IMR-90 (cell line): ENCODE data around the gene HLX. TPM values are rescaled to one million over a fixed set of nuclear protein-coding genes. Genes with fewer than 3 reads are reported as not detected.

Source experiments
- ATAC-seq: fragments of 200-7000 bp; cut with Tn5 transposase; 2 replicates; pipeline ENCODE4 v1.9.1; 2020; ENCODE audit warnings: low read depth, mild to moderate bottlenecking, moderate library complexity
- BruUV-seq: library from RNA; stranded (reverse); fragments of 400-500 nt; replicated peaks from 2 replicates; lab custom pipeline; 2021; lab: Mats Ljungman, UMichigan
- CTCF ChIA-PET: fragments of 300-600 bp; formaldehyde crosslinking; extraction: SDS; loops from one replicate; lab custom pipeline; 2021; ENCODE audit warnings: antibody characterized with exemption; lab: Yijun Ruan, JAX
- POLR2A ChIA-PET: fragments of 300-600 bp; sonication (Branson Sonifier 250); formaldehyde crosslinking; loops from one replicate; lab custom pipeline; 2022; ENCODE audit warnings: antibody characterized with exemption; ENCODE audit not compliant: unreplicated experiment; lab: Charles Lee
- DNase-seq: peaks from one replicate; pipeline ENCODE4 v3.0.0; 2013
- H2AFZ ChIP-seq: replicated peaks from 2 replicates; pipeline ENCODE3; 2013; ENCODE audit warnings: low read length, mild to moderate bottlenecking; ENCODE audit not compliant: poor library complexity
- H2AK5ac ChIP-seq: 2 replicates; pipeline ENCODE4 v1.6.1; 2013; ENCODE audit warnings: low read depth, low read length, inconsistent platforms
- H2AK9ac ChIP-seq: replicated peaks from 2 replicates; pipeline ENCODE3; 2013; ENCODE audit warnings: mild to moderate bottlenecking, low read depth, low read length, moderate library complexity; ENCODE audit not compliant: poor library complexity
- H2BK120ac ChIP-seq: 2 replicates; pipeline ENCODE4 v1.6.1; 2013; ENCODE audit warnings: low read depth, low read length, inconsistent platforms
- H2BK15ac ChIP-seq: 3 replicates; pipeline ENCODE4 v1.6.1; 2013; ENCODE audit warnings: low read depth, low read length, inconsistent platforms
- H2BK20ac ChIP-seq: 2 replicates; pipeline ENCODE4 v1.6.1; 2013; ENCODE audit warnings: low read depth, mild to moderate bottlenecking, inconsistent platforms, low read length, moderate library complexity
- H2BK5ac ChIP-seq: 2 replicates; pipeline ENCODE4 v1.6.1; 2013; ENCODE audit warnings: mild to moderate bottlenecking, low read depth, low read length, inconsistent platforms; ENCODE audit not compliant: poor library complexity, severe bottlenecking
- H3K14ac ChIP-seq: replicated peaks from 2 replicates; pipeline ENCODE4 v1.6.1; 2013; ENCODE audit warnings: low read depth, low read length, inconsistent platforms
- H3K18ac ChIP-seq: 2 replicates; pipeline ENCODE4 v1.6.1; 2013; ENCODE audit warnings: low read depth, low read length, control low read depth
- H3K23ac ChIP-seq: 2 replicates; pipeline ENCODE4 v1.6.1; 2013; ENCODE audit warnings: low read depth, low read length, inconsistent platforms
- H3K27ac ChIP-seq: 2 replicates; pipeline ENCODE4 v1.5.1; 2013; ENCODE audit warnings: mild to moderate bottlenecking, control low read depth, low read length; ENCODE audit not compliant: insufficient read depth
- H3K27me3 ChIP-seq: 2 replicates; pipeline ENCODE4 v1.6.1; 2013; ENCODE audit warnings: low read length; ENCODE audit not compliant: control insufficient read depth, insufficient read depth
- H3K36me3 ChIP-seq: 2 replicates; pipeline ENCODE4 v1.6.1; 2013; ENCODE audit warnings: low read length, mixed read lengths; ENCODE audit not compliant: control insufficient read depth, insufficient read depth
- H3K4ac ChIP-seq: 2 replicates; pipeline ENCODE4 v1.6.1; 2013; ENCODE audit warnings: low read depth, low read length, inconsistent platforms
- H3K4me1 ChIP-seq: 2 replicates; pipeline ENCODE4 v1.6.1; 2013; ENCODE audit warnings: low read length, mixed read lengths; ENCODE audit not compliant: control insufficient read depth, insufficient read depth
- H3K4me2 ChIP-seq: 2 replicates; pipeline ENCODE4 v1.6.1; 2013; ENCODE audit warnings: low read depth, mild to moderate bottlenecking, control low read depth, low read length, moderate library complexity
- H3K4me3 ChIP-seq: 2 replicates; pipeline ENCODE4 v1.5.1; 2013; ENCODE audit warnings: low read depth, mild to moderate bottlenecking, control low read depth, low read length, moderate library complexity; ENCODE audit not compliant: insufficient read depth
- H3K56ac ChIP-seq: 2 replicates; pipeline ENCODE4 v1.6.1; 2013; ENCODE audit warnings: low read length, inconsistent platforms; ENCODE audit not compliant: insufficient read depth; ENCODE audit errors: extremely low read depth
- H3K79me1 ChIP-seq, 2 experiments: 2 replicates each; pipeline ENCODE4 v1.6.1; 2013; ENCODE audit warnings: low read length in 2 of 2, inconsistent platforms in 1 of 2, low read depth in 1 of 2
- H3K9ac ChIP-seq: 2 replicates; pipeline ENCODE4 v1.6.1; 2013; ENCODE audit warnings: low read depth, low read length, control low read depth
- H3K9me1 ChIP-seq: 2 replicates; pipeline ENCODE4 v1.6.1; 2013; ENCODE audit warnings: low read length, inconsistent platforms; ENCODE audit not compliant: insufficient read depth
- H3K9me3 ChIP-seq: 2 replicates; pipeline ENCODE4 v1.6.1; 2013; ENCODE audit warnings: low read length; ENCODE audit not compliant: control insufficient read depth, insufficient read depth
- H4K20me1 ChIP-seq: 2 replicates; pipeline ENCODE4 v1.6.1; 2013; ENCODE audit warnings: low read length, inconsistent platforms; ENCODE audit not compliant: insufficient read depth
- H4K5ac ChIP-seq: 2 replicates; pipeline ENCODE4 v1.6.1; 2013; ENCODE audit warnings: mild to moderate bottlenecking, low read depth, low read length, control low read depth
- H4K8ac ChIP-seq, 2 experiments: 2 replicates each; pipeline ENCODE4 v1.6.1; 2013; ENCODE audit warnings: low read depth in 2 of 2, low read length in 2 of 2, control low read depth in 1 of 2, inconsistent platforms in 1 of 2
- H4K91ac ChIP-seq: 2 replicates; pipeline ENCODE4 v1.6.1; 2013; ENCODE audit warnings: low read depth, low read length, inconsistent platforms; ENCODE audit not compliant: insufficient read depth
- BHLHE40 ChIP-seq: fragments of 150-350 bp; IDR thresholded peaks from 2 replicates; pipeline ENCODE4 v1.6.1; 2016; ENCODE audit warnings: mild to moderate bottlenecking, low read depth, low read length
- CEBPB ChIP-seq: IDR thresholded peaks from 2 replicates; pipeline ENCODE4 v1.6.1; 2012; ENCODE audit warnings: low read depth, low read length, improper control_type of control experiment
- CHD1 ChIP-seq: IDR thresholded peaks from 2 replicates; pipeline ENCODE4 v1.6.1; 2012; ENCODE audit warnings: low read depth, low read length, improper control_type of control experiment
- FOS ChIP-seq: fragments of 150-350 bp; IDR thresholded peaks from 2 replicates; pipeline ENCODE4 v1.6.1; 2016; ENCODE audit warnings: low read depth, low read length
- MAFK ChIP-seq: IDR thresholded peaks from 2 replicates; pipeline ENCODE4 v1.6.1; 2012; ENCODE audit warnings: low read depth, low read length, improper control_type of control experiment
- MAZ ChIP-seq: IDR thresholded peaks from 2 replicates; pipeline ENCODE4 v1.6.1; 2012; ENCODE audit warnings: low read depth, mild to moderate bottlenecking, low read length, improper control_type of control experiment, moderate library complexity, borderline replicate concordance
- MXI1 ChIP-seq: IDR thresholded peaks from 2 replicates; pipeline ENCODE4 v1.6.1; 2012; ENCODE audit warnings: low read depth, mild to moderate bottlenecking, low read length, moderate library complexity, borderline replicate concordance
- NFE2L2 ChIP-seq: fragments of 150-350 bp; IDR thresholded peaks from 2 replicates; pipeline ENCODE4 v1.6.1; 2016; ENCODE audit warnings: low read depth, mild to moderate bottlenecking, low read length
- POLR2A ChIP-seq: IDR thresholded peaks from 2 replicates; pipeline ENCODE4 v1.6.1; 2012; ENCODE audit warnings: mild to moderate bottlenecking, low read depth, low read length
- RAD21 ChIP-seq: IDR thresholded peaks from 2 replicates; pipeline ENCODE4 v1.6.1; 2012; ENCODE audit warnings: low read length, improper control_type of control experiment
- RCOR1 ChIP-seq: IDR thresholded peaks from 2 replicates; pipeline ENCODE4 v1.6.1; 2012; ENCODE audit warnings: mild to moderate bottlenecking, low read length, improper control_type of control experiment; ENCODE audit not compliant: insufficient replicate concordance
- RFX5 ChIP-seq: IDR thresholded peaks from 2 replicates; pipeline ENCODE4 v1.8.0; 2012; ENCODE audit warnings: low read depth, mild to moderate bottlenecking, low read length, moderate library complexity
- SMC3 ChIP-seq: fragments of 150-350 bp; IDR thresholded peaks from 2 replicates; pipeline ENCODE4 v1.6.1; 2016; ENCODE audit warnings: low read depth, mild to moderate bottlenecking, antibody characterized with exemption, low read length, moderate library complexity
- WGBS, 2 experiments: methylation state at CpG; one replicate each; pipeline versions ENCODE4 v1.1.5 to v1.1.7; 2013; ENCODE audit warnings: missing lambda C conversion rate in 2 of 2; ENCODE audit not compliant: insufficient read length in 1 of 2; ENCODE audit errors: extremely low coverage in 2 of 2; 5-methylcytosine and 5-hydroxymethylcytosine counted together
- dilution Hi-C: fragments of 300-500 bp; cut with HindIII; formaldehyde crosslinking; loops from one replicate; pipeline ENCODE4 v1.14.3; 2018; ENCODE audit warnings: low sequenced_read_pairs; ENCODE audit not compliant: unreplicated experiment
- in situ Hi-C: fragments of 300-500 bp; cut with MboI; formaldehyde crosslinking; loops from 3 replicates; pipeline ENCODE4 v1.14.3; 2019; ENCODE audit warnings: low sequenced_read_pairs, inconsistent platforms, mixed read lengths
- intact Hi-C: fragments of 100-400 bp; cut with micrococcal nuclease; formaldehyde crosslinking; loops from 2 replicates; pipeline ENCODE4 v1.10.0; 2022
- polyA plus RNA-seq, 3 experiments: library from polyadenylated mRNA; depleted of rRNA; stranded (reverse); fragments of >200 nt; gene quantifications; 2 replicates each; pipeline ENCODE4 v1.2.3, GENCODE V29; 2012; ENCODE audit warnings: low replicate concordance in 1 of 3
- total RNA-seq: library from RNA; depleted of rRNA; stranded (reverse); fragments of >200 nt; gene quantifications from 2 replicates; pipeline ENCODE4 v1.2.3, GENCODE V29; 2012
- TF ChIP-seq, protein P1 (sequence below): fragments of 150-350 bp; IDR thresholded peaks from 2 replicates; pipeline ENCODE4 v1.6.1; 2017; ENCODE audit warnings: mild to moderate bottlenecking, antibody characterized with exemption, low read length, low read depth
- TF ChIP-seq, protein P2 (sequence below): fragments of 150-350 bp; IDR thresholded peaks from 2 replicates; pipeline ENCODE4 v1.6.1; 2016; ENCODE audit warnings: low read depth, mild to moderate bottlenecking, low read length, moderate library complexity, borderline replicate concordance
- TF ChIP-seq, protein P3 (sequence below): conservative IDR thresholded peaks from 2 replicates; pipeline ENCODE4 v1.5.1; 2012; ENCODE audit warnings: mild to moderate bottlenecking, low read depth, low read length, improper control_type of control experiment

Gene HLX
- total and polyA plus RNA-seq, 2 of the 4 experiments (the other 2 are of a cell fraction), result 4.3 to 6.1 TPM

DNA sequence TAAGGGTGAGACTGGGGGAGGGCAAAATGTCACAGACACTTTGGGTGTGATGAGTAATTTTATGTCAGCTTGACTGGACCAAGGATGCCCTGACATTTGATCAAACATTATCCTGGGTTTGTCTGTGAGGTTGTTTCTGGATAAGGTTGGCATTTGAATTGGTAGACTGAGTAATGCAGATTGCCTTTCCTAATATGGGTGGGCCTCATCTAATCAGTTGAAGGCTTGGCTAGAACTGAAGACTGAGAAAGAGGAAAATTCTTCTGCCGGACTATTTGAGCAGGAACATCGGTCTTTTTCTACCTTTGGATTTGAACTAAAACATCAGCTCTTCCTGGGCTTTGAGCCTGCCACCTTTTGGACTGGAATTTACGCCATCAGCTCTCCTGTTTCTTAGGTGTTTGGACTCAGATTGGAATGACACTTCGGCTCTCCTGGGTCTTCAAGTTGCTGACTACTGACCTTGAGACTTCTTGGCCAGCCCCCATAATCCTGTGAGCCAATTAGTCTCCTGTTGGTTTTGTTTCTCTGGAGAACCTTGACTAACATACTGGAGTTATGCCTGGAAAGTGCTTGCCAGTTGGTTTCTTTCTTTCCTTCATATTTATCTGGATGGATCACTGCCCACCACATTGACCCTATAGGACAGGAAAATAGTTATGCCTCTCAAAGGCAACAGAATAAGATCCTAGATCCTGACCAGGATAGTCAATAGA is 44.9 kb upstream of the HLX start:
- Histone ChIP-seq H2BK15ac (no peak overlapping the region), H3K9me1 (no peaks in the 10 kb centered on the region), H2BK20ac (no peak overlapping the region), H2AK5ac (no peak overlapping the region), H4K91ac (no peak overlapping the region), H4K8ac (no peak overlapping the region), H2BK120ac (no peak overlapping the region), H3K4ac (no peak overlapping the region), H2AFZ (no peak overlapping the region), H3K18ac (no peak overlapping the region), H3K4me2 (no peak overlapping the region), H3K4me1 (no peaks in the 10 kb centered on the region), H4K5ac (no peak overlapping the region), H3K36me3 (no peaks in the 10 kb centered on the region), H2AK9ac (no peak overlapping the region), H3K9ac (no peak overlapping the region), H3K27ac (no peak overlapping the region), H3K14ac (no peak overlapping the region), H3K9me3 (peaks cover 3% of the 10 kb centered on the region; the same call in 1 of the 2 replicates), H3K27me3 (no peaks in the 10 kb centered on the region; the same call in 1 of the 2 replicates), H4K20me1 (no peaks in the 10 kb centered on the region), H3K79me1 (no peaks in the 10 kb centered on the region), H3K4me3 (no peak overlapping the region), H3K23ac (no peak overlapping the region), H2BK5ac (no peak overlapping the region), H3K56ac (no peak overlapping the region)
- intact Hi-C loops, result no loop called here
- in situ Hi-C loops, result no loop called here
- CTCF ChIA-PET, result no interaction called here
- no TSS peak for BruUV-seq
- 90% methylated on average over 2 of the region's 4 CpGs; no CpG with 5 or more reads in 1 of the 2 experiments for WGBS, 2 experiments
- no peak for DNase-seq
- dilution Hi-C loops, result no loop called here
- POLR2A ChIA-PET, result no interaction called here
- ATAC-seq, result no peak
- TF ChIP-seq RCOR1 (no peak), SMC3 (no peak), POLR2A (no peak), CHD1 (no peak), RFX5 (no peak), NFE2L2 (no peak), MXI1 (no peak), BHLHE40 (no peak), FOS (no peak), MAFK (no peak), CEBPB (no peak), RAD21 (no peak), MAZ (no peak)
- TF ChIP-seq, protein P1, sequence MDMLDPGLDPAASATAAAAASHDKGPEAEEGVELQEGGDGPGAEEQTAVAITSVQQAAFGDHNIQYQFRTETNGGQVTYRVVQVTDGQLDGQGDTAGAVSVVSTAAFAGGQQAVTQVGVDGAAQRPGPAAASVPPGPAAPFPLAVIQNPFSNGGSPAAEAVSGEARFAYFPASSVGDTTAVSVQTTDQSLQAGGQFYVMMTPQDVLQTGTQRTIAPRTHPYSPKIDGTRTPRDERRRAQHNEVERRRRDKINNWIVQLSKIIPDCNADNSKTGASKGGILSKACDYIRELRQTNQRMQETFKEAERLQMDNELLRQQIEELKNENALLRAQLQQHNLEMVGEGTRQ, result no peak
- TF ChIP-seq, protein P2, sequence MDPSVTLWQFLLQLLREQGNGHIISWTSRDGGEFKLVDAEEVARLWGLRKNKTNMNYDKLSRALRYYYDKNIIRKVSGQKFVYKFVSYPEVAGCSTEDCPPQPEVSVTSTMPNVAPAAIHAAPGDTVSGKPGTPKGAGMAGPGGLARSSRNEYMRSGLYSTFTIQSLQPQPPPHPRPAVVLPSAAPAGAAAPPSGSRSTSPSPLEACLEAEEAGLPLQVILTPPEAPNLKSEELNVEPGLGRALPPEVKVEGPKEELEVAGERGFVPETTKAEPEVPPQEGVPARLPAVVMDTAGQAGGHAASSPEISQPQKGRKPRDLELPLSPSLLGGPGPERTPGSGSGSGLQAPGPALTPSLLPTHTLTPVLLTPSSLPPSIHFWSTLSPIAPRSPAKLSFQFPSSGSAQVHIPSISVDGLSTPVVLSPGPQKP, result no peak
- TF ChIP-seq, protein P3, sequence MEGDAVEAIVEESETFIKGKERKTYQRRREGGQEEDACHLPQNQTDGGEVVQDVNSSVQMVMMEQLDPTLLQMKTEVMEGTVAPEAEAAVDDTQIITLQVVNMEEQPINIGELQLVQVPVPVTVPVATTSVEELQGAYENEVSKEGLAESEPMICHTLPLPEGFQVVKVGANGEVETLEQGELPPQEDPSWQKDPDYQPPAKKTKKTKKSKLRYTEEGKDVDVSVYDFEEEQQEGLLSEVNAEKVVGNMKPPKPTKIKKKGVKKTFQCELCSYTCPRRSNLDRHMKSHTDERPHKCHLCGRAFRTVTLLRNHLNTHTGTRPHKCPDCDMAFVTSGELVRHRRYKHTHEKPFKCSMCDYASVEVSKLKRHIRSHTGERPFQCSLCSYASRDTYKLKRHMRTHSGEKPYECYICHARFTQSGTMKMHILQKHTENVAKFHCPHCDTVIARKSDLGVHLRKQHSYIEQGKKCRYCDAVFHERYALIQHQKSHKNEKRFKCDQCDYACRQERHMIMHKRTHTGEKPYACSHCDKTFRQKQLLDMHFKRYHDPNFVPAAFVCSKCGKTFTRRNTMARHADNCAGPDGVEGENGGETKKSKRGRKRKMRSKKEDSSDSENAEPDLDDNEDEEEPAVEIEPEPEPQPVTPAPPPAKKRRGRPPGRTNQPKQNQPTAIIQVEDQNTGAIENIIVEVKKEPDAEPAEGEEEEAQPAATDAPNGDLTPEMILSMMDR, result no peak
